Stimulated activated CD8-positive, alpha-beta memory T cell treated with anti-CD3 and anti-CD28 coated beads, Interleukin-12 subunit alpha, Interleukin-12 subunit beta, amount 100 ng/mL, for 24 hours (primary cell): ENCODE data around the gene RABIF.
"Not testable (repeated sequence)": the region's sequence is repeated elsewhere in the genome, so short reads cannot be mapped to it uniquely, and the experiment has no call there.

ENCODE experiments used
- DNase-seq: peaks from one replicate; pipeline ENCODE4 v3.0.0-alpha.2; 2020; ENCODE audit errors: extremely low read depth

The RABIF gene

DNA sequence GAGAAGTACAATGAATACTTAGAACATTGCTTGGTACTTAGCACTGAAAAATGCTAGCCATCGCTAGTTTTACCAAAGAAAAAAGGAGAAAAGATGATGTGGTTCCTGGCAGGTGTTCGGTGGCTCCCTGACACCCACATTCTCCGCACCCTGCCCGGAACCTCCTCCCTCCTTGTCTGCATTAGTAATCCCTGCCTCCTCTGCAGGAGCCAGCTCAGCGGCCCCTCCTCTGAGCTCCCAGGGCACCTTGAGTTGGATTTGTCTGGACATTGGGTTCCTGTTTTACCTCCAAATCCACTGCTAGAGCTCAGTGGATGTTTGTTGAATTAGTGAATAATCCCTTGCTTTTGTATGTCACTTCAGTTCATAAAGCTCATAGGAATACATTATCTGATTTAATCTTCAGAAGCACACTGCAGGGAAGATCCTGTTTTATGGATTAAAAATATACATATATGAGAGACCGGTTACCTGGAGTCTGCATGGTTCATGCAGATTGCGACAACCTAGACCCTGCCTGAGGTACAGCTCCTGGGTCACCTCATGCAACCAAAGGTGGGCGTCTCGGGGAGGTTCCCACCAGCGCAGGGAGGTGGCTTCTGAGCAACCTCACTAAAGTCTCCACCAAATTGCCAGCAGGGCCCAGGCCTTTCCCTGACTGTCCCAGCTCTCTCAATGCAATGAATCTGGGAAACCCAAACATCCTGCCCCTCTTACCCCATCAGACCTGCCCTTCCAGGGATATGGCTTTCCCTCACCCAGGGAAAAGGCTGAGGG lies 54.0 kb downstream of the RABIF start:
- no peak for DNase-seq

DNA sequence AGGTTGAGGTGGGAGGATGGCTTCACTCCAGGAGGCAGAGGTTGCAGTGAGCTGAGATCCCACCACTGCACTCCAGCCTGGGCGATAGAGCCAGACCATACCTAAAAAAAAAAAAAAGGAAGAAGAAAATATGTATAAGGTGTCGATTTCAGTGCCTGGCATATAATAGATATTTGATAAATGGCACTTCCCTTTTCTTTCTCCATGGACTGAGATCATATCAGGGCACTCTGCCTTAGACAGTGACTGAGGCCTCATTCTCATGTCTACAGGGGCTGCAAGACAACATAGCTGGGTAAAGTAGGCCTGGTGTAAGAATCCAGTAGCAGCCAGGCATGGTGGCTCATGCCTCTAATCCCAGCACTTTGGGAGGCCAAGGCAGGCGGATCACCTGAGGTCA lies 57.0 kb downstream of the RABIF start:
- DNase-seq, result no peak

DNA sequence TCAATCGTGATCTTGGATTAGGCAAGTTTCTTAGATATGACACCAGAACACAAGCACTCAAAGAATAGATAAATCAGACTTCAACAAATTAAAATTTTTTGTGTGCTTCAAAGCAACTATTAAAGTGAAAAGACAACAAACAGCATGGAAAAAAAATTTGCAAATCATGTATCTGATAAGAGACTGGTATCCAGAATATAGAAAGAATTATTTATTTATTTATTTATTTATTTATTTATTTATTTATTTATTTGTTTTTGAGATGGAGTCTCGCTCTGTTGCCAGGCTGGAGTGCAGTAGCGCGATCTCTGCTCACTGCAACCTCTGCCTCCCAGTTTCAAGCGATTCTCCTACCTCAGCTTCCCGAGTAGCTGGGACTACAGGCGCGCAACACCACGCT lies 59.7 kb downstream of the RABIF start:
- DNase-seq, result not testable (repeated sequence)
